PFSK-1 (cell line): Measurements from ENCODE around the gene IL22RA2.

Experiments used
- FOXP2 ChIP-seq: optimal IDR thresholded peaks from 2 replicates; pipeline ENCODE3; 2011; ENCODE audit warnings: borderline replicate concordance, control low read depth, inconsistent platforms; ENCODE audit not compliant: insufficient read depth; ENCODE audit errors: extremely low read length, extremely low read depth
- POLR2AphosphoS5 ChIP-seq: IDR thresholded peaks from 2 replicates; pipeline ENCODE4 v1.6.1; 2012; ENCODE audit warnings: low read depth, mild to moderate bottlenecking, control low read depth, low read length, moderate library complexity
- SIN3A ChIP-seq: IDR thresholded peaks from 2 replicates; pipeline ENCODE4 v1.6.1; 2012; ENCODE audit warnings: mild to moderate bottlenecking, low read length, moderate library complexity, borderline replicate concordance; ENCODE audit not compliant: insufficient read depth
- TAF1 ChIP-seq: IDR thresholded peaks from 2 replicates; pipeline ENCODE4 v1.6.1; 2012; ENCODE audit warnings: low read length, control low read depth, borderline replicate concordance; ENCODE audit not compliant: insufficient read depth
- TF ChIP-seq, protein P1 (sequence below), 2 experiments: IDR thresholded peaks; 2 replicates each; pipeline versions ENCODE4 v1.6.1 to v1.8.0; 2011 to 2012; ENCODE audit warnings: low read depth in 2 of 2, low read length in 2 of 2, control low read depth in 1 of 2, inconsistent platforms in 1 of 2, mild to moderate bottlenecking in 1 of 2, moderate library complexity in 1 of 2; ENCODE audit not compliant: insufficient read depth in 1 of 2

Gene IL22RA2

DNA sequence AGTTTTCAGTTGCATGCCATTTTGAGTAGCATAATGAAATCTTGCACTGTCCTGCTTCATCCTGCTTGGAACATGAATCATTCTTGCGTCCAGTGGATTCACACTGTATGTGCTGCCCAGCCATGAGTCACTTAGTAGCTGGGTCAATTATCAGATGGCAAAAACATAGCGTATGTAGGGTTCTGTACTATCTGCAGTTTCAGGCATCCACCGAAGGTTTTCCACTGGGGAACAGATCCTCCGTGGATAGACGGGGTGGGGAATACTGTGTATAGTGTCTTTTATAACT lies 61.4 kb downstream of the IL22RA2 start:
- TF ChIP-seq POLR2AphosphoS5, result no peak
- TF ChIP-seq FOXP2, result no peak
- TF ChIP-seq, protein P1, sequence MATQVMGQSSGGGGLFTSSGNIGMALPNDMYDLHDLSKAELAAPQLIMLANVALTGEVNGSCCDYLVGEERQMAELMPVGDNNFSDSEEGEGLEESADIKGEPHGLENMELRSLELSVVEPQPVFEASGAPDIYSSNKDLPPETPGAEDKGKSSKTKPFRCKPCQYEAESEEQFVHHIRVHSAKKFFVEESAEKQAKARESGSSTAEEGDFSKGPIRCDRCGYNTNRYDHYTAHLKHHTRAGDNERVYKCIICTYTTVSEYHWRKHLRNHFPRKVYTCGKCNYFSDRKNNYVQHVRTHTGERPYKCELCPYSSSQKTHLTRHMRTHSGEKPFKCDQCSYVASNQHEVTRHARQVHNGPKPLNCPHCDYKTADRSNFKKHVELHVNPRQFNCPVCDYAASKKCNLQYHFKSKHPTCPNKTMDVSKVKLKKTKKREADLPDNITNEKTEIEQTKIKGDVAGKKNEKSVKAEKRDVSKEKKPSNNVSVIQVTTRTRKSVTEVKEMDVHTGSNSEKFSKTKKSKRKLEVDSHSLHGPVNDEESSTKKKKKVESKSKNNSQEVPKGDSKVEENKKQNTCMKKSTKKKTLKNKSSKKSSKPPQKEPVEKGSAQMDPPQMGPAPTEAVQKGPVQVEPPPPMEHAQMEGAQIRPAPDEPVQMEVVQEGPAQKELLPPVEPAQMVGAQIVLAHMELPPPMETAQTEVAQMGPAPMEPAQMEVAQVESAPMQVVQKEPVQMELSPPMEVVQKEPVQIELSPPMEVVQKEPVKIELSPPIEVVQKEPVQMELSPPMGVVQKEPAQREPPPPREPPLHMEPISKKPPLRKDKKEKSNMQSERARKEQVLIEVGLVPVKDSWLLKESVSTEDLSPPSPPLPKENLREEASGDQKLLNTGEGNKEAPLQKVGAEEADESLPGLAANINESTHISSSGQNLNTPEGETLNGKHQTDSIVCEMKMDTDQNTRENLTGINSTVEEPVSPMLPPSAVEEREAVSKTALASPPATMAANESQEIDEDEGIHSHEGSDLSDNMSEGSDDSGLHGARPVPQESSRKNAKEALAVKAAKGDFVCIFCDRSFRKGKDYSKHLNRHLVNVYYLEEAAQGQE (IDR thresholded peaks at IDR 0.05; ENCODE audit: insufficient read depth in 1 of 2, low read depth in 2 of 2, low read length in 2 of 2), result no peak
- TF ChIP-seq TAF1, result no peak
- TF ChIP-seq SIN3A, result no peak

DNA sequence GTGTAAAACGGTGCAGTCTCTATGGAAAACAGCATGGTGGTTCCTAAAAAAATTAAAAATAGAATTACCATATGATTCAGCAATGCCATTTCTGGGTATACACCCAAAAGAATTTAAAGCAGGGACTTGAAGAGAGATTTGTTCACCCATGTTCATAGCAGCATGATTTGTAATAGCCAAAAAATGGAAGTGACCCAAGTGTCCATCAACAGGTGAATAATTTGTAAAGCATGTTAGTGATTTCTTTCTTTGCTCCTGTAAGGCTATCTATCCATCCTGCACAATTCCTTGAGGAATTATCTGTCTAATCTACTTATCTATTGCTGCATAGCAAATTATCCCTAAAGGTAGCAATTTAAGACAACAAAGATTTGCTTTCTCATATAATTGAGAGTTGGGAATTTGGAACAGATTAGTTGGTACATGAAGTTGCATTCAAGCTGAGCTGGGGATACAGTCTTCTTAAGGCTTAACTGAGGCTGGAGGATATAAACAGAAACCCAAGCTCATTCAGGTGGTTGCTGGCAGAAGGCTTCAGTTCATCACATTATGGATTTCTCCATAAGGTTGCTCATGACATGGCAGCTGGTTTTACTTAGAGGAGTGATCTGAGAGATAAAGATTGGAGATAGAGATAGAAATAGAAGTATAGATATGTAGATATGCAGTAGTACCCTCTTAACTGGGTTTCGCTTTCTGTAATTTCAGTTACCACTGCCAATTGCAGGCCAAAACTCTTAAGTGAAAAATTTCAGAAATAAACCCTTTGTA lies 62.0 kb downstream of the IL22RA2 start:
- TF ChIP-seq SIN3A (no peak), FOXP2 (no peak), TAF1 (no peak), POLR2AphosphoS5 (no peak)
- TF ChIP-seq, protein P1 (IDR thresholded peaks at IDR 0.05; ENCODE audit: insufficient read depth in 1 of 2, low read depth in 2 of 2, low read length in 2 of 2), result no peak

DNA sequence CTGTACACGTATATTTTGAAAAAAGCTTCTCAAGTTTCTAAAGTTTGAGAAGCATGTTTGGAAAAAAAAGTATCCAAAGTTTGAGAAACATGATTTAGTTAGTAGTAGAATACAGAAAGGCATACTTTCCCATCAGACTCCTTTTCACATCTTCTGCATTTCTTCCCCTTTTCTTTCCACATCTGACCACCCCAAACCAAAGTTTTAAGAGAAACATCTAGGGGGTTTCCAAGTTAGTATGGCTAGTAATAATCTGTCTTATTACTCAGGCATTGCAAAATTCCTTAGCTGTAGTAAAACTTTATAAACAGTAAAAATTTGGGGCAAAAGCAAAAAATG lies 65.7 kb downstream of the IL22RA2 start:
- TF ChIP-seq SIN3A, result no peak
- TF ChIP-seq, protein P1 (IDR thresholded peaks at IDR 0.05; ENCODE audit: insufficient read depth in 1 of 2, low read depth in 2 of 2, low read length in 2 of 2), result no peak
- no peak for TF ChIP-seq FOXP2
- TF ChIP-seq POLR2AphosphoS5, result no peak

DNA sequence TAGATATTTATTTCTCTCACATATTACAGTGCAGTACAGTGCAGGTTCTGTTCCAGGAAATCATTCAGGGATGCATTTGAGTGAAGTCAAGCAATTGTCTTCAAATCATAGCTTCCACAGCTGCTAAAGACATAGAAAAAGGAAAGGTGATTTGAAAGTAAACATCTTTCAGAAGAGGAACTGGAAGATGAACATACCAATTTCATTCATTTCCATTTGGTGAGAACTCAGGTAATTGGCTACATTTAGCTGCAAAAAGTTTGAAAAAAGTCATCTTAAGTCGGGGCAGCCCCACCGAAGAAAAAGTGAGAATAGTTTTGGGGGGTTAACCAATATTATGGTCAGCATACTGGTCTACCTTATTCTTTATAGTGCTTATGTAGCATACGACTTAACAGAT lies 67.3 kb downstream of the IL22RA2 start:
- TF ChIP-seq FOXP2 (no peak), POLR2AphosphoS5 (no peak), SIN3A (no peak), TAF1 (no peak)
- TF ChIP-seq, protein P1 (IDR thresholded peaks at IDR 0.05; ENCODE audit: insufficient read depth in 1 of 2, low read depth in 2 of 2, low read length in 2 of 2), result no peak

DNA sequence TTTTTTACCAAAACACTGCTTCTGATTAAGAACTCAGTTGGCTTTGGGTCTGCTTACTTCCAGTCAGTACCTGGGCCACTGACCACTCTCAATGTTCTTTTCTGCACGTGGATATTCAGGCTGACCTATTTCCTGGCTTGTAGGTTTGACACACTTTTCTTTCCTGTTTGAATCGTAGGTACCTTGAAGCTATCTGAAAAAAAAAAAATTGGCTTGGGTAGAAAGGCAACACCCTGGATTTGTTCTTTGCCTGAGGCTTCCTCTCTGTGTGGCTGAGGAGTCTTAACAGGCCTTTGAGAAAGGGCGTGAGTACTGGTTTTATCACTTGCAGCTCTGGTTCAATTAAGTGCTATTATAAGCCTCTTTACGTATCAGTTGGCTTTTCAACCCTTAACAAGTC lies 68.1 kb downstream of the IL22RA2 start:
- TF ChIP-seq, protein P1 (IDR thresholded peaks at IDR 0.05; ENCODE audit: insufficient read depth in 1 of 2, low read depth in 2 of 2, low read length in 2 of 2), result no peak
- TF ChIP-seq FOXP2, result no peak
- no peak for TF ChIP-seq POLR2AphosphoS5
